Keratinocyte (primary cell): ENCODE measurements around the gene SPATA19. TPM values are rescaled to one million over a fixed set of nuclear protein-coding genes. Genes with fewer than 3 reads are reported as not detected.

Experiments
- DNase-seq: peaks from one replicate; pipeline ENCODE4 v3.0.0-alpha.2; 2011; ENCODE audit warnings: low read depth, missing footprints, low spot score
- FAIRE-seq: peaks from 2 replicates; lab custom pipeline; 2011; peaks lifted over from hg19 to GRCh38; lab: Jason Lieb, UNC
- H2AFZ ChIP-seq: 2 replicates; pipeline ENCODE4 v1.6.0; 2012; ENCODE audit warnings: low read length, control low read depth, inconsistent platforms; ENCODE audit not compliant: control insufficient read depth
- H3K27ac ChIP-seq: 2 replicates; pipeline ENCODE4 v1.5.1; 2011; ENCODE audit warnings: low read length; ENCODE audit not compliant: control insufficient read depth, insufficient read depth
- H3K27me3 ChIP-seq: 3 replicates; pipeline ENCODE4 v1.6.0; 2011; ENCODE audit warnings: low read length; ENCODE audit not compliant: control insufficient read depth, insufficient read depth; ENCODE audit errors: extremely low read depth
- H3K36me3 ChIP-seq, 2 experiments: 2 replicates in 1 of 2; 3 replicates in 1 of 2; pipeline ENCODE4 v1.5.1; 2011; ENCODE audit warnings: low read length in 2 of 2, mild to moderate bottlenecking in 1 of 2; ENCODE audit not compliant: control insufficient read depth in 2 of 2, insufficient read depth in 2 of 2; ENCODE audit errors: extremely low read depth in 1 of 2
- H3K4me1 ChIP-seq: 3 replicates; pipeline ENCODE4 v1.5.1; 2011; ENCODE audit warnings: low read length; ENCODE audit not compliant: control insufficient read depth, insufficient read depth; ENCODE audit errors: extremely low read depth
- H3K4me2 ChIP-seq: 3 replicates; pipeline ENCODE4 v1.6.0; 2011; ENCODE audit warnings: low read depth, low read length; ENCODE audit not compliant: control insufficient read depth, insufficient read depth; ENCODE audit errors: extremely low read depth
- H3K4me3 ChIP-seq, 3 experiments: fragments of 200-600 bp in 1 of 3; sonication (generic) in 1 of 3; 2 replicates in 2 of 3; 3 replicates in 1 of 3; pipeline ENCODE4 v1.5.1; 2011 to 2016; ENCODE audit warnings: low read length in 3 of 3, mild to moderate bottlenecking in 3 of 3, control low read depth in 2 of 3, inconsistent platforms in 1 of 3, low read depth in 1 of 3, mixed read lengths in 1 of 3, mixed run types in 1 of 3, moderate library complexity in 1 of 3; ENCODE audit not compliant: control insufficient read depth in 2 of 3, insufficient read depth in 2 of 3; ENCODE audit errors: extremely low read depth in 1 of 3
- H3K79me2 ChIP-seq: 2 replicates; pipeline ENCODE4 v1.6.0; 2012; ENCODE audit warnings: low read length; ENCODE audit not compliant: control insufficient read depth, insufficient read depth
- H3K9ac ChIP-seq: 3 replicates; pipeline ENCODE4 v1.6.0; 2011; ENCODE audit warnings: low read length; ENCODE audit not compliant: control insufficient read depth, insufficient read depth; ENCODE audit errors: extremely low read depth
- H3K9me1 ChIP-seq: 3 replicates; pipeline ENCODE4 v1.6.0; 2011; ENCODE audit warnings: low read length; ENCODE audit not compliant: control insufficient read depth, insufficient read depth; ENCODE audit errors: extremely low read depth
- H3K9me3 ChIP-seq: 2 replicates; pipeline ENCODE4 v1.5.1; 2012; ENCODE audit warnings: low read depth, low read length; ENCODE audit not compliant: control insufficient read depth
- H4K20me1 ChIP-seq: 3 replicates; pipeline ENCODE4 v1.6.0; 2011; ENCODE audit warnings: low read length; ENCODE audit not compliant: control insufficient read depth, insufficient read depth; ENCODE audit errors: extremely low read depth
- CTCF ChIP-seq, 3 experiments: IDR thresholded peaks in 1 of 3; conservative IDR thresholded peaks in 1 of 3; optimal IDR thresholded peaks in 1 of 3; 2 replicates in 2 of 3; 3 replicates in 1 of 3; pipeline versions ENCODE3 to v1.5.1; 2011; ENCODE audit warnings: low read length in 3 of 3, mild to moderate bottlenecking in 3 of 3, moderate library complexity in 2 of 3, control low read depth in 1 of 3, inconsistent platforms in 1 of 3; ENCODE audit not compliant: insufficient read depth in 2 of 3; ENCODE audit errors: extremely low read depth in 1 of 3
- EZH2 ChIP-seq: IDR thresholded peaks from one replicate; pipeline ENCODE4 v1.6.1; 2012; ENCODE audit warnings: inconsistent platforms, mild to moderate bottlenecking, low read length, moderate library complexity
- dilution Hi-C: fragments of 300-500 bp; cut with MboI; formaldehyde crosslinking; loops from one replicate; pipeline ENCODE4 v1.7.0; 2020; ENCODE audit warnings: low sequenced_read_pairs; ENCODE audit not compliant: extremely low pct_ligation_motif_present
- polyA plus RNA-seq, 5 experiments: library from polyadenylated mRNA; depleted of rRNA in 3 of 5; stranded (reverse) in 3 of 5; stranded (forward) in 1 of 5; unstranded in 1 of 5; fragments of >200 nt; gene quantifications; 1 replicate in 1 of 5; 2 replicates in 3 of 5; 3 replicates in 1 of 5; pipeline versions ENCODE4 v1.2.1 to v1.2.3, GENCODE V29; 2011 to 2012; ENCODE audit warnings: missing spikeins in 2 of 5, low read depth in 1 of 5, low replicate concordance in 1 of 5

SPATA19 gene
- polyA plus RNA-seq, 1 donor (not counting 4 experiments of a cell fraction or from before 2014, with no cell fraction given) = 0.26 TPM

- Histone ChIP-seq H3K79me2 (no peaks in the 10 kb centered on the region), H2AFZ (no peak overlapping the region), H3K36me3 (no peaks in the 10 kb centered on the region), H3K9ac (no peak overlapping the region), H4K20me1 (no peaks in the 10 kb centered on the region), H3K9me3 (no peaks in the 10 kb centered on the region), H3K4me1 (no peaks in the 10 kb centered on the region), H3K27ac (no peak overlapping the region), H3K27me3 (no peaks in the 10 kb centered on the region), H3K9me1 (no peaks in the 10 kb centered on the region), H3K4me3 (no peak overlapping the region), H3K4me2 (no peak overlapping the region)
- FAIRE-seq (no peak), DNase-seq (no peak)
- dilution Hi-C loops = no loop called here
- TF ChIP-seq EZH2 = no peak
- TF ChIP-seq CTCF (optimal IDR thresholded peaks at IDR 0.05 in 1 of 3, IDR thresholded peaks at IDR 0.05 in 1 of 3, conservative IDR thresholded peaks at IDR 0.05 in 1 of 3; ENCODE audit: extremely low read depth in 1 of 3, insufficient read depth in 2 of 3, low read length in 3 of 3) = no peak
These were observed 13.0 kb downstream of the SPATA19 start for GRCh38 chr11:133832096-133832990.

GRCh38 chr11:133830931-133831907 lies 14.1 kb downstream of the SPATA19 start:
- Histone ChIP-seq H3K27me3 (no peaks in the 10 kb centered on the region), H4K20me1 (no peaks in the 10 kb centered on the region), H3K4me3 (no peak overlapping the region), H3K79me2 (no peaks in the 10 kb centered on the region), H3K4me2 (no peak overlapping the region), H3K9me1 (no peaks in the 10 kb centered on the region), H3K27ac (no peak overlapping the region), H3K4me1 (no peaks in the 10 kb centered on the region), H3K9ac (no peak overlapping the region), H2AFZ (no peak overlapping the region), H3K36me3 (no peaks in the 10 kb centered on the region), H3K9me3 (no peaks in the 10 kb centered on the region)
- TF ChIP-seq CTCF (optimal IDR thresholded peaks at IDR 0.05 in 1 of 3, IDR thresholded peaks at IDR 0.05 in 1 of 3, conservative IDR thresholded peaks at IDR 0.05 in 1 of 3; ENCODE audit: extremely low read depth in 1 of 3, insufficient read depth in 2 of 3, low read length in 3 of 3) = peak in 2 of 3 experiments; percentile 52 to 54
- TF ChIP-seq EZH2 = no peak
- DNase-seq (no peak), FAIRE-seq (no peak)
- dilution Hi-C loops = no loop called here
